Activated CD4-positive, alpha-beta T cell treated with anti-CD3 and anti-CD28 coated beads, Interleukin-2, Interleukin-4, amounts not matched to agents 100 ng/mL and 50 ng/mL, durations not matched to agents 16 hours and 8 hours (primary cell): Measurements from ENCODE around the gene WASF3.
A peak's percentile ranks its signal among the peaks of the same experiment; 100 is the strongest.

Experiments
- DNase-seq: peaks from one replicate; pipeline ENCODE4 v3.0.0-alpha.2; 2020; ENCODE audit warnings: low spot score

The WASF3 gene

GRCh38 chr13:26590379-26590778 lies 32.9 kb downstream of the WASF3 start:
- DNase-seq = no peak

GRCh38 chr13:26590951-26591350 lies 33.5 kb downstream of the WASF3 start:
- no peak for DNase-seq

GRCh38 chr13:26591672-26592071 lies 34.2 kb downstream of the WASF3 start:
- no peak for DNase-seq

- DNase-seq = no peak
These were observed 36.2 kb downstream of the WASF3 start for GRCh38 chr13:26593661-26594060.

GRCh38 chr13:26594363-26594762 lies 36.9 kb downstream of the WASF3 start:
- DNase-seq = no peak

GRCh38 chr13:26596458-26596857 lies 39.0 kb downstream of the WASF3 start:
- no peak for DNase-seq

GRCh38 chr13:26599403-26599802 lies 41.9 kb downstream of the WASF3 start:
- no peak for DNase-seq

- DNase-seq = no peak
These were observed 42.4 kb downstream of the WASF3 start for GRCh38 chr13:26599860-26600259.

GRCh38 chr13:26600343-26600742 lies 42.9 kb downstream of the WASF3 start:
- no peak for DNase-seq

- DNase-seq = peak; percentile 49
These were observed 44.2 kb downstream of the WASF3 start for GRCh38 chr13:26601669-26602068.

GRCh38 chr13:26602783-26603182 lies 45.3 kb downstream of the WASF3 start:
- no peak for DNase-seq

- DNase-seq = no peak
These were observed 47.5 kb downstream of the WASF3 start for GRCh38 chr13:26604784-26605545.

GRCh38 chr13:26605845-26606244 lies 48.4 kb downstream of the WASF3 start:
- DNase-seq = no peak

- no peak for DNase-seq
These were observed 49.1 kb downstream of the WASF3 start for GRCh38 chr13:26606631-26607030.

- no peak for DNase-seq
These were observed 57.2 kb downstream of the WASF3 start for GRCh38 chr13:26614721-26615120.

GRCh38 chr13:26616126-26616525 lies 58.6 kb downstream of the WASF3 start:
- no peak for DNase-seq

GRCh38 chr13:26618726-26619125 lies 61.2 kb downstream of the WASF3 start:
- DNase-seq = no peak

- no peak for DNase-seq
These were observed 61.9 kb downstream of the WASF3 start for GRCh38 chr13:26619358-26619757.

GRCh38 chr13:26621731-26622401 lies 64.4 kb downstream of the WASF3 start:
- no peak for DNase-seq

GRCh38 chr13:26623125-26623524 lies 65.6 kb downstream of the WASF3 start:
- DNase-seq = no peak

GRCh38 chr13:26624572-26624971 lies 67.1 kb downstream of the WASF3 start:
- no peak for DNase-seq

GRCh38 chr13:26626271-26626670 lies 68.8 kb downstream of the WASF3 start:
- no peak for DNase-seq

- no peak for DNase-seq
These were observed 71.2 kb downstream of the WASF3 start for GRCh38 chr13:26628706-26629105.
